SU-DHL-6 (cell line): ENCODE results near the gene FSCN2.

Experiments
- H2AFZ ChIP-seq: fragments of 200-600 bp; sonication (generic); 2 replicates; pipeline ENCODE4 v1.6.1; 2014; ENCODE audit warnings: low read depth, mild to moderate bottlenecking, moderate library complexity, mixed read lengths, antibody characterized with exemption, low read length; ENCODE audit not compliant: severe bottlenecking
- H3F3A ChIP-seq: fragments of 200-600 bp; shearing (Covaris generic); 2 replicates; pipeline ENCODE4 v1.6.0; 2016; ENCODE audit warnings: antibody characterized with exemption, mild to moderate bottlenecking; ENCODE audit not compliant: insufficient read depth
- H3K27ac ChIP-seq: fragments of 200-600 bp; sonication (generic); 2 replicates; pipeline ENCODE4 v1.5.1; 2016; ENCODE audit warnings: low read depth, mild to moderate bottlenecking, low read length, moderate library complexity, mixed read lengths
- H3K27me3 ChIP-seq: fragments of 200-600 bp; sonication (generic), shearing (Covaris generic); 2 replicates; pipeline ENCODE4 v1.6.0; 2014; ENCODE audit warnings: mild to moderate bottlenecking, low read length
- H3K36me3 ChIP-seq: fragments of 200-600 bp; sonication (generic); 2 replicates; pipeline ENCODE4 v1.6.1; 2014; ENCODE audit warnings: mild to moderate bottlenecking, low read length, mixed read lengths
- H3K4me2 ChIP-seq: fragments of 300-600, 200-600 bp; shearing (Covaris generic), sonication (generic); 2 replicates; pipeline ENCODE4 v1.6.0; 2014; ENCODE audit warnings: low read length, low read depth, mild to moderate bottlenecking; ENCODE audit not compliant: poor library complexity, severe bottlenecking
- H3K4me3 ChIP-seq: fragments of 200-600 bp; sonication (generic); 2 replicates; pipeline ENCODE4 v1.5.1; 2014; ENCODE audit warnings: antibody characterized with exemption, low read length, mild to moderate bottlenecking, mixed read lengths; ENCODE audit not compliant: insufficient read depth, poor library complexity, severe bottlenecking
- H3K79me2 ChIP-seq: fragments of 200-600 bp; sonication (generic); 2 replicates; pipeline ENCODE4 v1.6.1; 2014; ENCODE audit warnings: mild to moderate bottlenecking, low read length, moderate library complexity; ENCODE audit not compliant: insufficient read depth
- H3K9ac ChIP-seq: fragments of 200-600 bp; sonication (generic); 2 replicates; pipeline ENCODE4 v1.7.0; 2014; ENCODE audit warnings: mild to moderate bottlenecking, low read length
- H3K9me2 ChIP-seq: fragments of 200-600 bp; sonication (generic); replicated peaks from 2 replicates; pipeline ENCODE4 v1.6.1; 2014; ENCODE audit warnings: low read length; ENCODE audit not compliant: insufficient read depth
- H3K9me3 ChIP-seq: fragments of 200-600 bp; sonication (generic); 2 replicates; pipeline ENCODE4 v1.6.1; 2014; ENCODE audit warnings: low read length, mixed read lengths; ENCODE audit not compliant: insufficient read depth
- H4K20me1 ChIP-seq: fragments of 200-600 bp; sonication (generic); 2 replicates; pipeline ENCODE4 v1.6.1; 2014; ENCODE audit warnings: low read depth, mild to moderate bottlenecking, antibody characterized with exemption, low read length, moderate library complexity, mixed read lengths
- CTCF ChIP-seq: fragments of 200-600 bp; sonication (generic); IDR thresholded peaks from one replicate; pipeline ENCODE4 v1.5.1; 2017; ENCODE audit warnings: antibody characterized with exemption, mild to moderate bottlenecking, low read length, moderate library complexity; ENCODE audit not compliant: insufficient read depth, poor library complexity, severe bottlenecking
- EZH2phosphoT487 ChIP-seq: fragments of 200-600 bp; sonication (generic), shearing (Covaris generic); conservative IDR thresholded peaks from 2 replicates; pipeline ENCODE4 v1.6.1; 2018; ENCODE audit warnings: mild to moderate bottlenecking, antibody characterized with exemption, low read length, moderate library complexity, mixed read lengths

FSCN2 gene

GRCh38 chr17:81520021-81520901, 7.9 kb upstream of the FSCN2 start:
- Histone ChIP-seq H3K9ac (no peak overlapping the region), H3K27me3 (no peaks in the 10 kb centered on the region), H3K9me2 (no peaks in the 10 kb centered on the region), H3K4me2 (no peak overlapping the region), H2AFZ (no peak overlapping the region), H3K27ac (no peak overlapping the region), H3K79me2 (no peaks in the 10 kb centered on the region), H3K36me3 (no peaks in the 10 kb centered on the region), H3K9me3 (no peaks in the 10 kb centered on the region), H3F3A (peaks cover 34% of the 10 kb centered on the region), H3K4me3 (no peak overlapping the region), H4K20me1 (no peaks in the 10 kb centered on the region)
- TF ChIP-seq EZH2phosphoT487 = no peak
- no peak for TF ChIP-seq CTCF

- no peak overlapping the region for H2AFZ ChIP-seq
- no peaks in the 10 kb centered on the region for H3K9me2 ChIP-seq
- H3K9ac ChIP-seq = no peak overlapping the region
- no peak overlapping the region for H3K4me3 ChIP-seq
- no peak overlapping the region for H3K27ac ChIP-seq
- H3K9me3 ChIP-seq = no peaks in the 10 kb centered on the region
- peaks cover 10% of the 10 kb centered on the region for H3F3A ChIP-seq
- H3K27me3 ChIP-seq = no peaks in the 10 kb centered on the region
- no peaks in the 10 kb centered on the region for H3K79me2 ChIP-seq
- TF ChIP-seq CTCF (no peak), EZH2phosphoT487 (no peak)
- no peaks in the 10 kb centered on the region for H4K20me1 ChIP-seq
- H3K36me3 ChIP-seq = no peaks in the 10 kb centered on the region
- no peak overlapping the region for H3K4me2 ChIP-seq
These were observed 5.4 kb upstream of the FSCN2 start for GRCh38 chr17:81522491-81523401.

GRCh38 chr17:81523402-81524038, 4.7 kb upstream of the FSCN2 start:
- no peaks in the 10 kb centered on the region for H3K9me3 ChIP-seq
- H3K9me2 ChIP-seq = no peaks in the 10 kb centered on the region
- H3K9ac ChIP-seq = no peak overlapping the region
- H2AFZ ChIP-seq = no peak overlapping the region
- no peaks in the 10 kb centered on the region for H4K20me1 ChIP-seq
- H3K79me2 ChIP-seq = no peaks in the 10 kb centered on the region
- no peak overlapping the region for H3K4me3 ChIP-seq
- no peak for TF ChIP-seq CTCF
- no peaks in the 10 kb centered on the region for H3K27me3 ChIP-seq
- no peak overlapping the region for H3K4me2 ChIP-seq
- no peak overlapping the region for H3K27ac ChIP-seq
- peaks cover 5% of the 10 kb centered on the region; the same call in 1 of the 2 replicates for H3F3A ChIP-seq
- no peaks in the 10 kb centered on the region for H3K36me3 ChIP-seq
